ENCODE data around the gene GPAT3. TPM values are rescaled to one million over a fixed set of nuclear protein-coding genes. Genes with fewer than 3 reads are reported as not detected.

GPAT3 gene
- total and polyA plus RNA-seq, 2 of the 8 experiments (the other 6 are each of a cell fraction or from before 2014, with no cell fraction given) = 0.23 to 2.0 TPM

DNA sequence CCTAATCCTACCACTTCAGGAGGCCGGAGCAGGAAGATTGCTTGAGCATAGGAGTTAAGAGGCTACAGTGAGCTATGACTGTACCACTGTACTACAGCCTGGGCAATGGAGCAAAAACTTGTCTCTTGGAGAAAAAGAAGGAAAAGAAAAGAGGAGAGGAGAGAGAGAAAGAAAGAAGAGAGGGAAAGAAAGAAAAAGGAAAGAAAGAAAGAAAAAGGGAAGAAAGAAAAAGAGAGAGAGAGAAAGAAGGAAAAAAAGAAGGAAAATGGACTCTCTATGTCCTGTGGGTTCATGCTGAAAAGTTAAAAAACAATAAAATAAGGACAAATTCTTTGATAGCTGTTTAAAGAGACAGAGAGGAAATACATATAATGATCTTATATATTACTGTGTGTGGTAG is 37.7 kb upstream of the GPAT3 start:
- Histone ChIP-seq H3K79me2 (ENCODE audit: control insufficient read depth in 1 of 2, insufficient read depth in 2 of 2, low read length in 2 of 2) (no peaks in the 10 kb centered on the region), H3K23me2 (ENCODE audit: low read depth, low read length) (no peaks in the 10 kb centered on the region; the same call in 1 of the 2 replicates), H3K4me3 (ENCODE audit: extremely low read depth in 1 of 4, insufficient read depth in 2 of 4, low read depth in 3 of 4, low read length in 4 of 4) (no peak overlapping the region), H2BK20ac (ENCODE audit: low read length) (no peak overlapping the region), H3K4me2 (ENCODE audit: insufficient read depth in 1 of 2, low read depth in 2 of 2, low read length in 2 of 2) (no peak overlapping the region), H2BK120ac (replicated peaks; ENCODE audit: low read depth, low read length) (no peak overlapping the region), H2BK12ac (ENCODE audit: low read depth, low read length) (no peak overlapping the region), H3K27me3 (replicated peaks in 1 of 4; ENCODE audit: control insufficient read depth in 3 of 4, extremely low read depth in 1 of 4, insufficient read depth in 3 of 4, low read length in 3 of 4) (no peaks in the 10 kb centered on the region), H3K23ac (ENCODE audit: insufficient read length) (no peak overlapping the region), H3K4me1 (replicated peaks in 1 of 4; ENCODE audit: control insufficient read depth in 3 of 4, insufficient read depth in 4 of 4, low read length in 3 of 4) (no peaks in the 10 kb centered on the region), H2BK5ac (ENCODE audit: low read depth, low read length) (no peak overlapping the region), H3K4ac (replicated peaks; ENCODE audit: insufficient read length, low read depth, low read length) (no peak overlapping the region), H2AFZ (ENCODE audit: low read length) (no peak overlapping the region), H4K20me1 (replicated peaks in 1 of 2; ENCODE audit: control insufficient read depth in 1 of 2, insufficient read depth in 2 of 2, low read length in 2 of 2) (no peaks in the 10 kb centered on the region), H4K5ac (ENCODE audit: insufficient read length, low read depth, low read length) (no peak overlapping the region), H4K8ac (ENCODE audit: extremely low read depth, insufficient read depth, low read length) (no peak overlapping the region), H3K36me3 (ENCODE audit: control insufficient read depth in 2 of 4, insufficient read depth in 4 of 4, low read length in 3 of 4) (no peaks in the 10 kb centered on the region), H3K9ac (replicated peaks in 1 of 4; ENCODE audit: extremely low read depth in 1 of 4, low read depth in 3 of 4, low read length in 3 of 4) (no peak overlapping the region), H3K9me3 (ENCODE audit: insufficient read depth in 2 of 2, low read depth in 1 of 2, low read length in 1 of 2) (no peaks in the 10 kb centered on the region), H3K14ac (ENCODE audit: insufficient read length) (no peak overlapping the region), H4K91ac (replicated peaks; ENCODE audit: insufficient read length, low read length) (no peak overlapping the region), H2BK15ac (ENCODE audit: low read length) (no peak overlapping the region), H3K56ac (replicated peaks; ENCODE audit: insufficient read length, low read depth, low read length) (no peak overlapping the region), H3K27ac (ENCODE audit: low read depth, low read length) (no peak overlapping the region), H3K18ac (ENCODE audit: extremely low read depth, low read length) (no peak overlapping the region), H3K79me1 (ENCODE audit: low read depth, low read length) (no peaks in the 10 kb centered on the region), H2AK5ac (ENCODE audit: low read depth, low read length) (no peak overlapping the region)
- no peak for DNase-seq (ENCODE audit: low read depth in 1 of 2, low spot score in 2 of 2)
- CTCF ChIA-PET (ENCODE audit: partially characterized antibody) = interaction anchor here (0.6 to 4.4 kb wide), 6 partner anchors 11 to 165 kb away, joined by 3 to 34 read pairs (median 4); no protein-coding TSS in a partner anchor
- POLR2A ChIA-PET (ENCODE audit: partially characterized antibody) = no interaction called here
- WGBS, 2 experiments (ENCODE audit: extremely low coverage in 1 of 2, insufficient coverage in 1 of 2, insufficient read length in 1 of 2, insufficient replicate concordance in 2 of 2, low coverage in 1 of 2, low lambda C conversion rate in 2 of 2, missing lambda C conversion rate in 1 of 2) = 93% methylated on average over 1 of the region's 1 CpG; no CpG with 5 or more reads in 1 of the 2 experiments
- no peak for FAIRE-seq
- TF ChIP-seq NRF1 (IDR thresholded peaks at IDR 0.05; ENCODE audit: low read depth, low read length) (no peak), TBP (IDR thresholded peaks at IDR 0.05; ENCODE audit: low read depth, low read length) (no peak), POLR2A (IDR thresholded peaks at IDR 0.05; ENCODE audit: control extremely low read depth in 1 of 2, low read depth in 2 of 2, low read length in 2 of 2) (no peak), PHF8 (conservative IDR thresholded peaks at IDR 0.05; ENCODE audit: low read depth, low read length) (no peak), CBX5 (IDR thresholded peaks at IDR 0.05; ENCODE audit: low read depth, low read length) (no peak), TCF12 (IDR thresholded peaks at IDR 0.05; ENCODE audit: low read depth, low read length) (no peak), CEBPB (IDR thresholded peaks at IDR 0.05; ENCODE audit: low read depth, low read length) (no peak), RBBP5 (IDR thresholded peaks at IDR 0.05; ENCODE audit: borderline replicate concordance, low read depth, low read length) (no peak), E2F6 (IDR thresholded peaks at IDR 0.05) (no peak), SAP30 (IDR thresholded peaks at IDR 0.05; ENCODE audit: insufficient read depth, insufficient replicate concordance, low read length) (no peak), JUND (IDR thresholded peaks at IDR 0.05; ENCODE audit: low read length) (no peak), RXRA (IDR thresholded peaks at IDR 0.05; ENCODE audit: insufficient read depth, low read depth, low read length) (no peak), HDAC2 (IDR thresholded peaks at IDR 0.05; ENCODE audit: borderline replicate concordance in 1 of 2, low read depth in 2 of 2, low read length in 2 of 2) (no peak), EP300 (IDR thresholded peaks at IDR 0.05; ENCODE audit: borderline replicate concordance in 1 of 2, low read depth in 2 of 2, low read length in 2 of 2) (no peak)

Data from H1 (cell line).